HepG2 (cell line): ENCODE measurements around the gene GPR15. TPM values are rescaled to one million over a fixed set of nuclear protein-coding genes. Genes with fewer than 3 reads are reported as not detected.

Source experiments
- CCDC6 ChIP-seq: sonication (generic); formaldehyde crosslinking; IDR thresholded peaks from 2 replicates; pipeline ENCODE4 v1.8.1; 2022; ENCODE audit warnings: mild to moderate bottlenecking, missing genetic modification reagents, moderate library complexity
- NBN ChIP-seq: fragments of 450-650 bp; conservative IDR thresholded peaks from 2 replicates; pipeline ENCODE4 v1.6.1; 2017
- PAF1 ChIP-seq: IDR thresholded peaks from 2 replicates; pipeline ENCODE4 v1.6.1; 2016; ENCODE audit warnings: missing genetic modification reagents, missing compliant biosample characterization
- PHF20 ChIP-seq: sonication (generic); formaldehyde crosslinking; IDR thresholded peaks from 2 replicates; pipeline ENCODE4 v1.5.0; 2020; ENCODE audit warnings: mild to moderate bottlenecking, missing genetic modification reagents
- RFXANK ChIP-seq: IDR thresholded peaks from 2 replicates; pipeline ENCODE4 v1.6.1; 2016
- SP5 ChIP-seq: IDR thresholded peaks from 2 replicates; pipeline ENCODE4 v1.6.1; 2016; ENCODE audit warnings: low read depth, borderline replicate concordance
- STAG1 ChIP-seq: sonication (generic); formaldehyde crosslinking; IDR thresholded peaks from 2 replicates; pipeline ENCODE4 v1.4.0; 2020; ENCODE audit warnings: missing genetic modification reagents
- ZBTB20 ChIP-seq: sonication (generic); formaldehyde crosslinking; IDR thresholded peaks from 2 replicates; pipeline ENCODE4 v1.8.1; 2023; ENCODE audit warnings: missing genetic modification reagents, low read depth, mild to moderate bottlenecking, borderline replicate concordance
- ZNF138 ChIP-seq: sonication (generic); formaldehyde crosslinking; IDR thresholded peaks from 2 replicates; pipeline ENCODE4 v1.5.0; 2020; ENCODE audit warnings: mild to moderate bottlenecking, low read depth, missing genetic modification reagents
- ZNF180 ChIP-seq: sonication (generic); formaldehyde crosslinking; IDR thresholded peaks from 2 replicates; pipeline ENCODE4 v1.4.0; 2020; ENCODE audit warnings: low read depth, missing genetic modification reagents, borderline replicate concordance
- ZNF326 ChIP-seq: sonication (generic); formaldehyde crosslinking; IDR thresholded peaks from 2 replicates; pipeline ENCODE4 v1.4.0; 2020; ENCODE audit warnings: missing genetic modification reagents, borderline replicate concordance
- ZNF549 ChIP-seq: sonication (generic); formaldehyde crosslinking; IDR thresholded peaks from 2 replicates; pipeline ENCODE4 v1.5.0; 2020; ENCODE audit warnings: missing genetic modification reagents
- ZNF674 ChIP-seq: sonication (generic); formaldehyde crosslinking; IDR thresholded peaks from 2 replicates; pipeline ENCODE4 v1.5.0; 2020; ENCODE audit warnings: low read depth, mild to moderate bottlenecking, missing genetic modification reagents
- ZNF790 ChIP-seq: sonication (generic); formaldehyde crosslinking; IDR thresholded peaks from 2 replicates; pipeline ENCODE4 v1.8.0; 2022; ENCODE audit warnings: missing genetic modification reagents, mild to moderate bottlenecking, borderline replicate concordance
- polyA plus RNA-seq, 8 experiments: library from polyadenylated mRNA; depleted of rRNA in 3 of 8; stranded (reverse) in 7 of 8; unstranded in 1 of 8; fragments of >200 nt; fragmentation: Illumina TruSeq in 4 of 8; extraction: Trizol in 4 of 8; gene quantifications; 2 replicates each; pipeline versions ENCODE4 v1.2.1 to v1.2.3, GENCODE V29; 2011 to 2016; ENCODE audit warnings: low read depth in 4 of 8, missing spikeins in 1 of 8, mixed read lengths in 1 of 8; ENCODE audit not compliant: insufficient read depth in 1 of 8
- total RNA-seq, 5 experiments: library from RNA; depleted of rRNA; stranded (reverse); fragments of >200 nt; fragmentation: Illumina TruSeq; extraction: Trizol; gene quantifications; 2 replicates each; pipeline ENCODE4 v1.2.3, GENCODE V29; 2016; ENCODE audit warnings: low read depth in 1 of 5
- TF ChIP-seq, protein P1 (sequence below): sonication (generic); formaldehyde crosslinking; IDR thresholded peaks from 2 replicates; pipeline ENCODE4 v1.4.0; 2020; ENCODE audit warnings: missing genetic modification reagents
- TF ChIP-seq, protein P2 (sequence below): sonication (generic); formaldehyde crosslinking; IDR thresholded peaks from 2 replicates; pipeline ENCODE4 v1.5.0; 2020; ENCODE audit warnings: mild to moderate bottlenecking, missing genetic modification reagents, borderline replicate concordance
- TF ChIP-seq, protein P3 (sequence below): sonication (generic); formaldehyde crosslinking; IDR thresholded peaks from 2 replicates; pipeline ENCODE4 v1.4.0; 2020; ENCODE audit warnings: missing genetic modification reagents, mild to moderate bottlenecking, borderline replicate concordance
- TF ChIP-seq, protein P4 (sequence below): sonication (generic); formaldehyde crosslinking; conservative IDR thresholded peaks from 2 replicates; pipeline ENCODE4 v1.5.0; 2020; ENCODE audit warnings: missing genetic modification reagents
- TF ChIP-seq, protein P5 (sequence below): sonication (generic); formaldehyde crosslinking; IDR thresholded peaks from 2 replicates; pipeline ENCODE4 v1.9.0; 2021; ENCODE audit warnings: missing genetic modification reagents, mild to moderate bottlenecking, borderline replicate concordance

The GPR15 gene
- total and polyA plus RNA-seq, 2 of the 13 experiments (the other 11 are each of a cell fraction or from before 2014, with no cell fraction given) = not detected

DNA sequence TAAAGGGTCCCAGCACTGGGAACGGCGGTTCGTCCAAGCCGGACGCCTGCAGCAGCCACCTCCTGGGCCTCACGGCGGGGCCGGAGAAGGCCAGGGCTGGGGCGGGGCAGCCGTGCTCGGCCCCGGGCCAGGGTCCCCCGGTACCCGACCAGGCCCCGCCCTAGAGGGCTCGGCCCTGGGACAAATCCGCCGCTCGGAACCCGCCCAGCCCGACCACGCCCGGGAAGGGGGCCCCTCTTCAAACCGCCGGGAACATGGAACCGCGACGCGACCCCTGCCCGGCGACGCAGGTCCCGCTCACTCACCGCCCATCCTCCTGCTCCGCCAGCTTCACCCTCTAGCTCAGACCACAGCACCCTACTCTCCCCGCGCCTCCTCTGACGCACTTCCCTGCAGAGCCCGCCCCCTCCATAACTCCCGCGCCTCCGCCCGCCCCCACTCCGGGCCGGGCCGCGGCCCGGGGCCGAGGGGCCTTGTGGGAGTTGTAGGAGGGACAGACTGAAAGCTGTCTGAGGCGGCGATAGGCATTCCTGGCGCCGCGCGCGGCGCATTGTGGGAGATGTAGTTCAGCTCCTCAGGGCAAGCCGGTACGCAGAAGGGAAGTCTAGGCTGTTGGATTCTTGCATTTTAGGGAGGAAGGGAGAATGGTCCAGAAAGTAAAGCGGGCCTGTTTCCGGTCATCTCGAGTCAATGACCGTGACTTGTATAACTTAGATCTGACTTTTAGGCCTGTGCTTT lies 9.1 kb upstream of the GPR15 start, which contains the start of gene CLDND1 (continued):
- TF ChIP-seq CCDC6 (CRISPR knock-in tag) (peak; percentile 65; the same call in 1 of the 2 replicates), ZNF674 (CRISPR knock-in tag) (no peak), ZNF138 (CRISPR knock-in tag) (no peak), PAF1 (CRISPR knock-in tag) (no peak), NBN (no peak), ZNF790 (peak; percentile 47; the same call in 1 of the 2 replicates), STAG1 (CRISPR knock-in tag) (no peak), ZBTB20 (CRISPR knock-in tag) (no peak), ZNF180 (CRISPR knock-in tag) (no peak), SP5 (CRISPR knock-in tag) (peak; percentile 46; the same call in 1 of the 2 replicates), RFXANK (CRISPR knock-in tag) (no peak; the same call in 1 of the 2 replicates), ZNF549 (no peak), ZNF326 (CRISPR knock-in tag) (no peak), PHF20 (peak; percentile 65; the same call in 1 of the 2 replicates)
- TF ChIP-seq, protein P1, sequence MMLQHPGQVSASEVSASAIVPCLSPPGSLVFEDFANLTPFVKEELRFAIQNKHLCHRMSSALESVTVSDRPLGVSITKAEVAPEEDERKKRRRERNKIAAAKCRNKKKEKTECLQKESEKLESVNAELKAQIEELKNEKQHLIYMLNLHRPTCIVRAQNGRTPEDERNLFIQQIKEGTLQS (CRISPR knock-in tag) = 0 out of 2 replicates have a peak, but pooled peaks have one; percentile 24
- TF ChIP-seq, protein P2, sequence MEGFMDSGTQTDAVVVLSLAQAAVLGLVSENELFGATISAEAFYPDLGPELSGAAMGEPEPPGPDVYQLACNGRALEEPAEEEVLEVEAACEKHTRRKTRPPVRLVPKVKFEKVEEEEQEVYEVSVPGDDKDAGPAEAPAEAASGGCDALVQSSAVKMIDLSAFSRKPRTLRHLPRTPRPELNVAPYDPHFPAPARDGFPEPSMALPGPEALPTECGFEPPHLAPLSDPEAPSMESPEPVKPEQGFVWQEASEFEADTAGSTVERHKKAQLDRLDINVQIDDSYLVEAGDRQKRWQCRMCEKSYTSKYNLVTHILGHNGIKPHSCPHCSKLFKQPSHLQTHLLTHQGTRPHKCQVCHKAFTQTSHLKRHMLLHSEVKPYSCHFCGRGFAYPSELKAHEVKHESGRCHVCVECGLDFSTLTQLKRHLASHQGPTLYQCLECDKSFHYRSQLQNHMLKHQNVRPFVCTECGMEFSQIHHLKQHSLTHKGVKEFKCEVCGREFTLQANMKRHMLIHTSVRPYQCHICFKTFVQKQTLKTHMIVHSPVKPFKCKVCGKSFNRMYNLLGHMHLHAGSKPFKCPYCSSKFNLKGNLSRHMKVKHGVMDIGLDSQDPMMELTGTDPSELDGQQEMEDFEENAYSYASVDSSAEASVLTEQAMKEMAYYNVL (CRISPR knock-in tag) = no peak
- TF ChIP-seq, protein P3, sequence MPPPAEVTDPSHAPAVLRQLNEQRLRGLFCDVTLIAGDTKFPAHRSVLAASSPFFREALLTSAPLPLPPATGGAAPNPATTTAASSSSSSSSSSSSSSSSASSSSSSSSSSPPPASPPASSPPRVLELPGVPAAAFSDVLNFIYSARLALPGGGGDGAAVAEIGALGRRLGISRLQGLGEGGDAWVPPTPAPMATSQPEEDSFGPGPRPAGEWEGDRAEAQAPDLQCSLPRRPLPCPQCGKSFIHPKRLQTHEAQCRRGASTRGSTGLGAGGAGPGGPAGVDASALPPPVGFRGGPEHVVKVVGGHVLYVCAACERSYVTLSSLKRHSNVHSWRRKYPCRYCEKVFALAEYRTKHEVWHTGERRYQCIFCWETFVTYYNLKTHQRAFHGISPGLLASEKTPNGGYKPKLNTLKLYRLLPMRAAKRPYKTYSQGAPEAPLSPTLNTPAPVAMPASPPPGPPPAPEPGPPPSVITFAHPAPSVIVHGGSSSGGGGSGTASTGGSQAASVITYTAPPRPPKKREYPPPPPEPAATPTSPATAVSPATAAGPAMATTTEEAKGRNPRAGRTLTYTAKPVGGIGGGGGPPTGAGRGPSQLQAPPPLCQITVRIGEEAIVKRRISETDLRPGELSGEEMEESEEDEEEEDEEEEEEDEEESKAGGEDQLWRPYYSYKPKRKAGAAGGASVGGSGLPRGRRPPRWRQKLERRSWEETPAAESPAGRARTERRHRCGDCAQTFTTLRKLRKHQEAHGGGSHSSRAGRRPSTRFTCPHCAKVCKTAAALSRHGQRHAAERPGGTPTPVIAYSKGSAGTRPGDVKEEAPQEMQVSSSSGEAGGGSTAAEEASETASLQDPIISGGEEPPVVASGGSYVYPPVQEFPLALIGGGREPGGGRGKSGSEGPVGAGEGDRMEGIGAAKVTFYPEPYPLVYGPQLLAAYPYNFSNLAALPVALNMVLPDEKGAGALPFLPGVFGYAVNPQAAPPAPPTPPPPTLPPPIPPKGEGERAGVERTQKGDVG (CRISPR knock-in tag) = 0 out of 2 replicates have a peak, but pooled peaks have one; percentile 44
- TF ChIP-seq, protein P4, sequence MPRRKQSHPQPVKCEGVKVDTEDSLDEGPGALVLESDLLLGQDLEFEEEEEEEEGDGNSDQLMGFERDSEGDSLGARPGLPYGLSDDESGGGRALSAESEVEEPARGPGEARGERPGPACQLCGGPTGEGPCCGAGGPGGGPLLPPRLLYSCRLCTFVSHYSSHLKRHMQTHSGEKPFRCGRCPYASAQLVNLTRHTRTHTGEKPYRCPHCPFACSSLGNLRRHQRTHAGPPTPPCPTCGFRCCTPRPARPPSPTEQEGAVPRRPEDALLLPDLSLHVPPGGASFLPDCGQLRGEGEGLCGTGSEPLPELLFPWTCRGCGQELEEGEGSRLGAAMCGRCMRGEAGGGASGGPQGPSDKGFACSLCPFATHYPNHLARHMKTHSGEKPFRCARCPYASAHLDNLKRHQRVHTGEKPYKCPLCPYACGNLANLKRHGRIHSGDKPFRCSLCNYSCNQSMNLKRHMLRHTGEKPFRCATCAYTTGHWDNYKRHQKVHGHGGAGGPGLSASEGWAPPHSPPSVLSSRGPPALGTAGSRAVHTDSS (CRISPR knock-in tag) = no peak
- TF ChIP-seq, protein P5, sequence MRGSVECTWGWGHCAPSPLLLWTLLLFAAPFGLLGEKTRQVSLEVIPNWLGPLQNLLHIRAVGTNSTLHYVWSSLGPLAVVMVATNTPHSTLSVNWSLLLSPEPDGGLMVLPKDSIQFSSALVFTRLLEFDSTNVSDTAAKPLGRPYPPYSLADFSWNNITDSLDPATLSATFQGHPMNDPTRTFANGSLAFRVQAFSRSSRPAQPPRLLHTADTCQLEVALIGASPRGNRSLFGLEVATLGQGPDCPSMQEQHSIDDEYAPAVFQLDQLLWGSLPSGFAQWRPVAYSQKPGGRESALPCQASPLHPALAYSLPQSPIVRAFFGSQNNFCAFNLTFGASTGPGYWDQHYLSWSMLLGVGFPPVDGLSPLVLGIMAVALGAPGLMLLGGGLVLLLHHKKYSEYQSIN (CRISPR knock-in tag) = no peak
